NCI-H128 (cell line): ENCODE results near the gene SOX13.
"Not testable (repeated sequence)": the region's sequence is repeated elsewhere in the genome, so short reads cannot be mapped to it uniquely, and the experiment has no call there.

Experiments
- DNase-seq: peaks from one replicate; lab custom pipeline; 2025; ENCODE audit not compliant: unreplicated experiment; lab: John Stamatoyannopoulos, UW

Gene SOX13

GRCh38 chr1:204072931-204073836, at the start of gene SOX13:
TSS of gene SOX13 (plus strand) at chr1:204073115. CDS start at chr1:204112916, 39,801 bp downstream.
- DNase-seq = peak; percentile 75

- DNase-seq = no peak
Observed at GRCh38 chr1:204025917-204026707, 46.8 kb upstream of the SOX13 start.

DNA sequence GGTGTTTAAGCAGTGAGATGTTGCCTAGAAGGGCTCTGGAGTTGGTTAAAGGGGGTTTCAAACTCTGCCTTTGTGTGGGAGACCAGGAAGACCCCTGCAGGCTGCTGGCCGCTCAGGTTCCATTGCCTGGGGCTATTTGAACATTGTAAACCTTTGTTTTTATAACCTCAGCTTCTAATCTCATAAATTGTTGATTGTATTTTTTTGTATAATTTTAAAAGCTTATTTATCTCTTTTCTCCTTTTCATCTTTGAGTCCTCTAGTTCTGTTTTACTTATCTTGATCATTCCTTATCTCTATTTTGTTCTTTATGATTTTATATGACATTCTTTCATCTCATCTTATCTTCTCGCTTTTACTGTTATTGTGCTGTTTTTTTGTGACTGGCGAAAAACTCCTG, 45.5 kb upstream of the SOX13 start:
- DNase-seq = no peak

DNA sequence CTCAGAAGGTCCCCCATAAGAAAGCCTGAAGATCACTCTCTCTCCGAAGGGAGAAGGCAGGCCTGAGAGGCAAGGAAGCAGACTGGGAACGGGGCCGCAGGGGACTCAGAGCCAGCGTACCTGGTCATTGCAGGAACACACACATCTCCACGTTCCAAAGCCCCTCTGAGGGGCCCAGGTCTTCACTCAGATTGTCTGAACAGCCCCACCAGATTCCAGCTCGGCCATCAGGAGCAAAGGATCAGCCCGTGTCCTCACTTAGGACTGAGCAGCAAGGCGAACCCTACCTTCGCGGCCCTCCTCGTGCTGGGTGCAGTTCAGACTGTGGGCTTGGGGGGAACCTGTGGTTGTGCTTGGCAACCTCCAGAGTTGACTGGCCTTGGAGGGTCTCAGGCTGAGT, 43.9 kb upstream of the SOX13 start:
- DNase-seq = no peak

DNA sequence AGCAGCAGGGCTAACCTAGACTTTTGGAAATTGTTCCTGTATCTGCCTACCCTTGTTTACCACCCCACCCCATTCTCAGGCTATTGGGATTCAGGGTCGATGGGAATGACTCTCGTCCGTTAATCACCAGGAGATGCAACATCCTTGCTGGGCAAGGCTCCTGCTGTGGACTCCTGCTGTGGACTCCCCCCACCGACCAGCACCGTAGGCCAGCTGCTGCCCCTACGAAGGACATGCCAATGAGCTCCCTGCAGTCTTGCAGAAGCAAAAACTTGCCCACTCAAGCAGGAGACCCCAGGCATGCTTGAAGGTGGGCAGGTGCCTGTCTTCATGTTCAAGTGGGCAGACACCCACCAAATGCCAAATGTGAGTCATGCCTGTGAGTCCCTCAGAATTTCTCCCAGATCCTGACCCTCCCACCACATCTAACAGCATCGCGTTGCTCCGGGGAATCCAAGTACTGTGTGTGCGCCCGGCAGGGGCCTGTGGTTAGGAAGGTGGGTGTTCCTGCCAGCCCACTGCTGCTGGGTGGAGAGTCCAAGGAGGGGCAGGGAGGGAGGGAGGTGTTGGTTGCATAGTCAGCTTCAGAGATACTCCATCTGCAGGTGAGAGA, 41.7 kb upstream of the SOX13 start:
- DNase-seq = no peak

DNA sequence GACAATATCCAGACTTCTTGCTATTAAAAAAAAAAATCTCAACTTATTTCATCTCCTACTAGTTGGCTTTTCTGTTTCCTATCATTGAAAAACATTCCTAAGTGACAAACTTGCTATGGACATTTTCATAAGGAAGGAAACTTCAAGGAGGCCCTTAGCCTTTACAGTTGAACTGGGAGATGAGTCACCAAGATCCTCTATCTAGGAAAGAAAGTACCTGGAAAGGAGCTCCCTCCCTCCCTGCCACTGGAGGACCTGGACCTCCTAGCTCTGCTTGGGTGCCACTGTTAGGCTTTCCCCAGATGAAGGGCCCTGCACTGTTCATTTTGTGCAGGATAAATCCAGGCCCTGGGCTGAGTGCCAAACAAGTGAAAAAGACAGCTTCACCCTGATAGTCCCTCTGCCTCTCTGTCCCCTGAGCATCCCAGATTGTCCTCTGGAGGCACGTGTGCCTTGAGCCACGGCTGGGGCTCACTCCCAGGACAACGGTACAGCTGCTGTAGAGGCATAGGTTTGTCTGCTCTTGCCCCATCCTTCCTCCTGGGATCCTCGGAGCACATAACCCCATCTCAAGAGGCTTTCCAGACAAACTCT, 40.2 kb upstream of the SOX13 start:
- DNase-seq = no peak

GRCh38 chr1:204033306-204033705, 39.6 kb upstream of the SOX13 start:
- DNase-seq = no peak

GRCh38 chr1:204036882-204037655, 35.8 kb upstream of the SOX13 start:
- DNase-seq = no peak

- DNase-seq = no peak
Observed at GRCh38 chr1:204041232-204041767, 31.6 kb upstream of the SOX13 start.

DNA sequence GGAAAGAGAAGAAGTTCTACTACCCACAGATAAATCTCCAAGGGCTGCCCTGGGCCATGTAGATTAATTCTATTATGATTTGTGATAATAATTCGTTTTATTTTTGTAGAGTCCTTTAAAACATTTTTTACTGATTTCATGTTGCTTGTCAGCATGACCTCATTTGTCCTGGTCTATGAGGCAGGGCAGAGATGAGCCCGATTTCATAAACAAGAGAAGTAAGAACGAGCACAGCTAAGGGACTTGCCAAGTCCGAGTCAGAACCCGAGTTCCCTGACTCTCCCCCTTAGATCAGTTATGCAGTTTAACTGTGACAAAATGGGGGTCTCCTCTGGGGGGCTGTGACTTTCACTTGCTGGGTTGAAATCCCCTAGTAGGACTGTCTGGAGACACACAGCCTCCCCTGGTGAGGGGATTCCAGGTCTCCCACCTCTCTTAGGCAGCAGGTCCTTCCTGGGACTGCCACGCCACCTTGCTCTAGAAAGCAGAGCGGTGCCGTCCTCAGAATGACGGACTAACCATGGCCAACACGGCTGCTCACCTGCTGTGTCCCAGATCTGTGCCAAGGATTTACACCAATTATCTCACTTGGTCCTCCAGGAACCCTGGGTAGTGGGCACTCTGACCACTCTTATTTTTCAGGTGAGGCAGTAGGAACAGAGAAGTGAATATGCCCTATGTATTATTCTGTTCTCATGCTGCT, 31.0 kb upstream of the SOX13 start:
- DNase-seq = no peak

GRCh38 chr1:204042516-204042915, 30.4 kb upstream of the SOX13 start:
- DNase-seq = no peak

DNA sequence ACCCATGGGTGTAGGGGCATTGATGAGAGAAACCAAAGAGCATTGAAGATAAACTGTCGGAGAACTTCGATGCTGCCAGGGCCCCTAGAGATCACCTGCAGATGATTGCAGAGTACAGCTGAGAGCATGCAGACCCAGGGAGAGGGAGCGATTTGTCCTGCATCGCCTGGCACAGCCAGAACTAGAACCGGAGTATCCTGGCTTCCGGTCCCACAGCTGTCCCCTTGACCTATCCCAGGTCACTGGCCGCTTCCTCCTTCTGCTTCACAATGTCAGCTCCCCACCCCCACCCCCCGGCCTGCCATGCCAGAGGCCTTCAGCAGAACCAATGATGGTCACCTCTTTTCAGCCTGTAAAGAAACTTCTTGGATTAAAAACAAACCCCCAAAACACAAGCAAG, 29.2 kb upstream of the SOX13 start:
- DNase-seq = no peak

DNA sequence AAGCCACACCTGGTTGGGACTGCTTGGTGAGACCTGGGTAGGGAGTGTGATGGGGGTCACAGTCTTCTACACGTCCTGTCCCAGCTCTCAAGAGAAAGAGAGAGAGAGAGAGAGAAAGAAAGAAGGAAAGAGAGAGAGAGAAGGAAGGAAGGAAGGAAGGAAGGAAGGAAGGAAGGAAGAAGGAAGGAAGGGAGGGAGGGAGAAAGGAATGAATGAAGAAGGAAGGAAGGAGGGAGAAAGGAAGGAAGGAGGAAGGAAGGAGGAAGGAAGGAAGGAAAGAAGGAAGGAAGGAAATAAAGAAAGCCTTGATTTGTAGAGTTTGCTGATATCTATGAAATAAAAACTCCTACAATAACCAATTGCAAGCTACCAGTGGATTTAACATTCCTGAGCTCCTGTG, 28.5 kb upstream of the SOX13 start:
- DNase-seq = no peak

- no peak for DNase-seq
Observed at GRCh38 chr1:204045430-204045829, 27.5 kb upstream of the SOX13 start.

GRCh38 chr1:204046346-204046745, 26.6 kb upstream of the SOX13 start:
- DNase-seq = no peak

DNA sequence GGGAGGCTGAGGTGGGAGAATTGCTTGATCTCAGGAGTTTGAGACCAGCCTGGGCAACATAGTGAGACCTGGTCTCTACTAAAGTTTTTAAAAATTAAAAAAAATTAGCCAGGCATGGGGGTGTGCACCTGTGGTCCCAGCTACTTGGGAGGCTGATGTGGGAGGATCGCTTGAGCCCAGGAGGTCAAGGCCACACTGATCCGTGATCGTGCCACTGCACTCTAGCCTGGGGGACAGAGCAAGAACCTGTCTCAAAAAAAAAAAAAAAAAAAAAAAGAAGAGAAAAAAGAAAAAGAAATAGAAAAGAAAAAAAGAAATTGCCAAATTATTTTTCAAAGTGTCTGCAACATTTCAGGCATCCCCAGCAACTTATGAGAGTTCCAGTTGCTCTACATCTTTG, 24.1 kb upstream of the SOX13 start:
- DNase-seq = not testable (repeated sequence)

DNA sequence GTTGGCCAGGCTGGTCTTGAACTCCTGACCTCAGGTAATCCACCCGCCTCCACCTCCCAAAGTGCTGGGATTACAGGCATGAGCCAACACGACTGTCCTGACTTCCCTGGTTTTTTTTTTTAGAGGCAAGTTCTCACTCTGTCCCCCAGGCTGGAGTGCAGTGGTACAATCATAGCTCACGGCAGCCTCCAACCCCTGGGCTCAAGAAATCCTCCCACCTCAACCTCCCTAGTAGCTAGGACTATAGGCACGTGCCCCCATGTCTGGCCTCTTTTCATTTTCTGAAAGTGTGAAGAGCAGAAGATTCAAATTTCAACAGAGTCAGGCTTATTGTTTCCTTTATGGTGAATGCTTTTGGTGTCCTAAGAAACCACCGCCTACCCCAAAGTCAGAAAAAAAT, 21.7 kb upstream of the SOX13 start:
- DNase-seq = no peak

- DNase-seq = no peak
Observed at GRCh38 chr1:204051718-204052117, 21.2 kb upstream of the SOX13 start.

GRCh38 chr1:204053893-204054292, 19.0 kb upstream of the SOX13 start:
- no peak for DNase-seq

DNA sequence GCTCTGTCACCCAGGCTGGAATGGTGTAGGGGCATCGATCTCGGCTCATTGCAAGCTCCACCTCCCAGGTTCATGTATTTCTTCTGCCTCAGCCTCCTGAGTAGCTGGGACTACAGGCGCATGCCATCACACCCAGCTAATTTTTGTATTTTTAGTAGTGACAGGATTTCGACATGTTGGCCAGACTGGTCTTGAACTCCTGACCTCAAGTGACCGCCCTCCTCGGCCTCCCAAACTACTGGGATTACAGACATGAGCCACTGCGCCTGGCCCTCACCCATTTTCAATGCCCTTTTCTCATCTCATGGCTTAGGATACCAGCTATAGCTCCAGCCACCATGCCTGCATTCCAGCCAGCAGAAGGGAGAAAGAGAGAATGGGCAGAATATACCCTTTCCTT, 12.9 kb upstream of the SOX13 start:
- DNase-seq = no peak
